CD14-positive monocyte (primary cell): ENCODE results near the gene ST7. TPM values are rescaled to one million over a fixed set of nuclear protein-coding genes. Genes with fewer than 3 reads are reported as not detected.

Source experiments
- DNase-seq, 3 donors: peaks; one replicate each; pipeline ENCODE4 v3.0.0-alpha.2; 2011 to 2022
- H2AFZ ChIP-seq: 2 replicates; pipeline ENCODE4 v1.6.0; 2012; ENCODE audit warnings: mild to moderate bottlenecking, low read depth, low read length, inconsistent platforms; ENCODE audit not compliant: insufficient read depth, poor library complexity, severe bottlenecking
- H3K27ac ChIP-seq, 2 donors: 1 replicate in 1 of 2; 2 replicates in 1 of 2; pipeline ENCODE4 v1.5.1; 2012 to 2013; ENCODE audit warnings: low read length in 2 of 2, control low read depth in 1 of 2, inconsistent platforms in 1 of 2, low read depth in 1 of 2, mild to moderate bottlenecking in 1 of 2
- H3K27me3 ChIP-seq, 2 donors: one replicate each; pipeline versions ENCODE4 v1.6.0 to v1.6.1; 2011 to 2013; ENCODE audit warnings: low read length in 2 of 2; ENCODE audit not compliant: control insufficient read depth in 2 of 2, insufficient read depth in 2 of 2
- H3K36me3 ChIP-seq, 2 donors: replicated peaks in 1 of 2; 1 replicate in 1 of 2; 2 replicates in 1 of 2; pipeline versions ENCODE4 v1.5.1 to v1.6.1; 2012 to 2013; ENCODE audit warnings: low read length in 2 of 2, control low read depth in 1 of 2, inconsistent platforms in 1 of 2, mild to moderate bottlenecking in 1 of 2; ENCODE audit not compliant: insufficient read depth in 2 of 2, control insufficient read depth in 1 of 2
- H3K4me1 ChIP-seq, 2 donors: 1 replicate in 1 of 2; 2 replicates in 1 of 2; pipeline versions ENCODE4 v1.5.1 to v1.6.1; 2012 to 2013; ENCODE audit warnings: low read length in 2 of 2, control low read depth in 1 of 2, inconsistent platforms in 1 of 2, mild to moderate bottlenecking in 1 of 2, moderate library complexity in 1 of 2; ENCODE audit not compliant: insufficient read depth in 2 of 2, control insufficient read depth in 1 of 2
- H3K4me2 ChIP-seq: replicated peaks from 2 replicates; pipeline ENCODE3; 2012; ENCODE audit warnings: low read length, moderate library complexity, mild to moderate bottlenecking; ENCODE audit not compliant: poor library complexity, severe bottlenecking; ENCODE audit errors: extremely low read depth
- H3K4me3 ChIP-seq, 3 experiments: fragments of 200-600 bp in 1 of 3; sonication (generic) in 1 of 3; replicated peaks in 1 of 3; 1 replicate in 2 of 3; 2 replicates in 1 of 3; pipeline ENCODE4 v1.5.1; 2011 to 2013; ENCODE audit warnings: low read length in 3 of 3, mild to moderate bottlenecking in 3 of 3, control low read depth in 2 of 3, low read depth in 2 of 3, inconsistent platforms in 1 of 3, moderate library complexity in 1 of 3
- H3K79me2 ChIP-seq: 2 replicates; pipeline ENCODE4 v1.6.0; 2012; ENCODE audit warnings: mild to moderate bottlenecking, control low read depth, inconsistent platforms, low read length, moderate library complexity; ENCODE audit not compliant: insufficient read depth
- H3K9ac ChIP-seq: 2 replicates; pipeline ENCODE4 v1.6.0; 2017; ENCODE audit warnings: low read length, mild to moderate bottlenecking; ENCODE audit not compliant: insufficient read depth, poor library complexity, severe bottlenecking
- H3K9me3 ChIP-seq, 2 donors: replicated peaks in 1 of 2; 1 replicate in 1 of 2; 2 replicates in 1 of 2; pipeline versions ENCODE4 v1.5.1 to v1.6.1; 2012 to 2013; ENCODE audit warnings: low read length in 2 of 2, control low read depth in 1 of 2; ENCODE audit not compliant: control insufficient read depth in 1 of 2, insufficient read depth in 1 of 2
- H4K20me1 ChIP-seq: 2 replicates; pipeline ENCODE4 v1.6.0; 2012; ENCODE audit warnings: mild to moderate bottlenecking, low read length, control low read depth, moderate library complexity; ENCODE audit not compliant: insufficient read depth
- H3K27ac Mint-ChIP-seq, 7 donors: one replicate each; pipeline ENCODE4 v1.8.0; 2020; ENCODE audit warnings: mild to moderate bottlenecking in 7 of 7, mixed read lengths in 7 of 7, moderate library complexity in 6 of 7, inconsistent platforms in 2 of 7
- H3K27me3 Mint-ChIP-seq, 3 donors: one replicate each; pipeline ENCODE4 v1.8.0; 2021 to 2022; ENCODE audit warnings: low read depth in 3 of 3, mild to moderate bottlenecking in 3 of 3, mixed read lengths in 3 of 3, moderate library complexity in 3 of 3, inconsistent platforms in 1 of 3
- H3K36me3 Mint-ChIP-seq, 2 donors: one replicate each; pipeline ENCODE4 v1.8.0; 2020; ENCODE audit warnings: mixed read lengths in 2 of 2, inconsistent platforms in 1 of 2, mild to moderate bottlenecking in 1 of 2
- H3K4me1 Mint-ChIP-seq: one replicate; pipeline ENCODE4 v1.8.0; 2020; ENCODE audit warnings: mild to moderate bottlenecking, mixed read lengths
- H3K4me3 Mint-ChIP-seq, 2 donors: one replicate each; pipeline ENCODE4 v1.8.0; 2020; ENCODE audit warnings: mild to moderate bottlenecking in 2 of 2, mixed read lengths in 2 of 2, moderate library complexity in 1 of 2
- H3K9me3 Mint-ChIP-seq, 7 donors: one replicate each; pipeline ENCODE4 v1.8.0; 2020 to 2022; ENCODE audit warnings: mixed read lengths in 7 of 7, mild to moderate bottlenecking in 6 of 7, moderate library complexity in 6 of 7, inconsistent platforms in 2 of 7
- CTCF ChIP-seq: fragments of 200-600 bp; IDR thresholded peaks from one replicate; pipeline ENCODE4 v1.8.0; 2022; ENCODE audit warnings: antibody characterized with exemption, mild to moderate bottlenecking
- WGBS: methylation state at CpG from one replicate; pipeline ENCODE4 v1.1.5; 2013; ENCODE audit warnings: missing lambda C conversion rate; ENCODE audit not compliant: insufficient coverage; 5-methylcytosine and 5-hydroxymethylcytosine counted together
- intact Hi-C, 2 donors: fragments of 100-400 bp; cut with micrococcal nuclease; formaldehyde crosslinking; loops; one replicate each; pipeline versions ENCODE4 v1.15.0 to v1.15.1; 2023
- polyA plus RNA-seq, 3 donors: library from polyadenylated mRNA; depleted of rRNA in 1 of 3; unstranded in 2 of 3; stranded (reverse) in 1 of 3; fragments of 300-500 nt in 2 of 3; fragments of >200 nt in 1 of 3; fragmentation: Illumina TruSeq in 2 of 3; gene quantifications; 1 replicate in 2 of 3; 2 replicates in 1 of 3; pipeline ENCODE4 v1.2.3, GENCODE V29; 2012 to 2021

Gene ST7
- polyA plus RNA-seq, 3 donors = 3.6 to 5.5 (median 4.1) TPM

GRCh38 chr7:117019786-117020590, 66.7 kb downstream of the ST7 start:
- H3K27ac Mint-ChIP-seq = no peak overlapping the region
- H3K36me3 ChIP-seq = no peaks in the 10 kb centered on the region
- no peaks in the 10 kb centered on the region for H3K9me3 Mint-ChIP-seq
- peaks cover 16% of the 10 kb centered on the region for H3K4me1 Mint-ChIP-seq
- DNase-seq = no peak
- H3K27me3 Mint-ChIP-seq = no peaks in the 10 kb centered on the region
- no peaks in the 10 kb centered on the region for H3K36me3 Mint-ChIP-seq
- H3K27ac ChIP-seq = no peak overlapping the region
- H3K79me2 ChIP-seq = no peaks in the 10 kb centered on the region
- intact Hi-C loops = no loop called here
- H2AFZ ChIP-seq = no peak overlapping the region
- H3K4me1 ChIP-seq = peaks cover 0 to 6% of the 10 kb centered on the region in 2 donors
- no peak for TF ChIP-seq CTCF
- WGBS = 96% methylated on average over 16 of the region's 18 CpGs
- H3K4me3 ChIP-seq = no peak overlapping the region
- no peaks in the 10 kb centered on the region for H3K27me3 ChIP-seq
- no peaks in the 10 kb centered on the region for H4K20me1 ChIP-seq
- H3K9me3 ChIP-seq = no peaks in the 10 kb centered on the region
- H3K4me3 Mint-ChIP-seq = no peak overlapping the region
- H3K9ac ChIP-seq = no peak overlapping the region
- no peak overlapping the region for H3K4me2 ChIP-seq

- Mint-ChIP-seq H3K9me3 (no peaks in the 10 kb centered on the region), H3K4me1 (peaks cover 11% of the 10 kb centered on the region)
- no peak overlapping the region for H3K9ac ChIP-seq
Measured at GRCh38 chr7:117020591-117020973, 67.3 kb downstream of the ST7 start.

More at GRCh38 chr7:117020591-117020973, 67.3 kb downstream of the ST7 start:
- no peaks in the 10 kb centered on the region for H3K79me2 ChIP-seq
- H3K4me3 Mint-ChIP-seq = no peak overlapping the region
- no peak for TF ChIP-seq CTCF
- no peak overlapping the region for H3K27ac Mint-ChIP-seq
- H3K4me3 ChIP-seq = no peak overlapping the region
- H3K36me3 ChIP-seq = no peaks in the 10 kb centered on the region
- no peak overlapping the region for H2AFZ ChIP-seq
- H3K4me1 ChIP-seq = no peaks in the 10 kb centered on the region
- H4K20me1 ChIP-seq = no peaks in the 10 kb centered on the region
- H3K36me3 Mint-ChIP-seq = no peaks in the 10 kb centered on the region
- DNase-seq = no peak
- no peaks in the 10 kb centered on the region for H3K27me3 Mint-ChIP-seq
- no CpG with 5 or more reads among the region's 1 CpG for WGBS
- H3K9me3 ChIP-seq = no peaks in the 10 kb centered on the region
- no peaks in the 10 kb centered on the region for H3K27me3 ChIP-seq
- no peak overlapping the region for H3K4me2 ChIP-seq
- H3K27ac ChIP-seq = no peak overlapping the region
- intact Hi-C loops = no loop called here
